K562 (cell line): ENCODE measurements around the gene FGR. TPM values are rescaled to one million over a fixed set of nuclear protein-coding genes. Genes with fewer than 3 reads are reported as not detected.
A peak's percentile ranks its signal among the peaks of the same experiment; 100 is the strongest.

Experiments used
- BRD9 ChIP-seq: fragments of 450-650 bp; IDR thresholded peaks from 2 replicates; pipeline ENCODE4 v1.6.1; 2018; ENCODE audit warnings: low read depth; ENCODE audit not compliant: partially characterized antibody
- CBFA2T3 ChIP-seq: fragments of 450-650 bp; IDR thresholded peaks from 2 replicates; pipeline ENCODE4 v1.6.1; 2017
- HDAC2 ChIP-seq: fragments of 450-650 bp; IDR thresholded peaks from 2 replicates; pipeline ENCODE4 v1.6.1; 2016; ENCODE audit warnings: mild to moderate bottlenecking
- HEY1 ChIP-seq: fragments of 250-450 bp; sonication (Bioruptor Pico); IDR thresholded peaks from 2 replicates; pipeline ENCODE4 v1.5.0; 2020; ENCODE audit warnings: mild to moderate bottlenecking, moderate library complexity, borderline replicate concordance
- KHSRP ChIP-seq: fragments of 450-650 bp; IDR thresholded peaks from 2 replicates; pipeline ENCODE4 v1.6.1; 2017
- NFIC ChIP-seq: fragments of 450-650 bp; IDR thresholded peaks from 2 replicates; pipeline ENCODE4 v1.6.1; 2017; ENCODE audit warnings: mild to moderate bottlenecking, inconsistent platforms
- PTRF ChIP-seq: fragments of 450-650 bp; IDR thresholded peaks from 2 replicates; pipeline ENCODE4 v1.6.1; 2016; ENCODE audit warnings: mild to moderate bottlenecking, missing genetic modification characterization, missing compliant biosample characterization
- RB1 ChIP-seq: fragments of 450-650 bp; IDR thresholded peaks from 2 replicates; pipeline ENCODE4 v1.6.1; 2017; ENCODE audit warnings: low read depth, mild to moderate bottlenecking
- RBFOX2 ChIP-seq: fragments of 200-400 bp; formaldehyde crosslinking; IDR thresholded peaks from 2 replicates; pipeline ENCODE4 v1.6.1; 2017; ENCODE audit warnings: low read depth, mild to moderate bottlenecking, low read length, moderate library complexity
- TEAD1 ChIP-seq, 2 experiments: fragments of 450-650 bp in 1 of 2; sonication (generic) in 1 of 2; formaldehyde crosslinking; IDR thresholded peaks; 2 replicates each; pipeline versions ENCODE4 v1.4.0 to v1.8.0; 2020 to 2022; ENCODE audit warnings: mild to moderate bottlenecking in 2 of 2, missing genetic modification reagents in 1 of 2
- TSC22D4 ChIP-seq: fragments of 450-650 bp; IDR thresholded peaks from 2 replicates; pipeline ENCODE4 v1.6.1; 2016; ENCODE audit warnings: missing genetic modification characterization, missing biosample characterization, control low read depth
- ZNF263 ChIP-seq: sonication (generic); formaldehyde crosslinking; IDR thresholded peaks from 2 replicates; pipeline ENCODE4 v1.8.0; 2022; ENCODE audit warnings: mild to moderate bottlenecking, missing genetic modification reagents, borderline replicate concordance
- polyA plus RNA-seq, 8 experiments: library from polyadenylated mRNA; depleted of rRNA in 4 of 8; stranded (reverse) in 5 of 8; unstranded in 3 of 8; fragments of >200 nt; fragmentation: Nextera tagmentation in 2 of 8; fragmentation: Illumina TruSeq in 1 of 8; extraction: Ambion mirVana in 2 of 8; extraction: Trizol in 1 of 8; gene quantifications; 2 replicates each; pipeline versions ENCODE4 v1.2.1 to v1.2.3, GENCODE V29; 2011 to 2014; ENCODE audit warnings: inconsistent platforms in 1 of 8, missing spikeins in 1 of 8
- total RNA-seq, 7 experiments: library from RNA; depleted of rRNA in 6 of 7; stranded (reverse); fragments of >200 nt in 6 of 7; fragmentation: Illumina TruSeq in 2 of 7; extraction: Trizol in 2 of 7; gene quantifications; 2 replicates each; pipeline versions ENCODE4 v1.2.1 to v1.2.3, GENCODE V29; 2011 to 2021; ENCODE audit warnings: low replicate concordance in 1 of 7
- TF ChIP-seq, protein P1 (sequence below): fragments of 250-450 bp; sonication (Bioruptor Pico); IDR thresholded peaks from 2 replicates; pipeline ENCODE4 v1.5.0; 2021
- TF ChIP-seq, protein P2 (sequence below): fragments of 250-450 bp; sonication (Bioruptor Pico); IDR thresholded peaks from 2 replicates; pipeline ENCODE4 v1.4.0; 2020; ENCODE audit warnings: mild to moderate bottlenecking
- TF ChIP-seq, protein P3 (sequence below): fragments of 450-650 bp; IDR thresholded peaks from 2 replicates; pipeline ENCODE4 v1.6.1; 2018; ENCODE audit not compliant: partially characterized antibody
- TF ChIP-seq, protein P4 (sequence below): fragments of 200-800 bp; sonication (Bioruptor generic); IDR thresholded peaks from 2 replicates; pipeline ENCODE4 v1.6.1; 2016; ENCODE audit warnings: missing genetic modification characterization, missing compliant biosample characterization

Gene FGR
- total and polyA plus RNA-seq, 9 of the 15 experiments (the other 6 are each of a cell fraction or from before 2014, with no cell fraction given), result 0.04 to 0.11 TPM; not detected in 7

DNA sequence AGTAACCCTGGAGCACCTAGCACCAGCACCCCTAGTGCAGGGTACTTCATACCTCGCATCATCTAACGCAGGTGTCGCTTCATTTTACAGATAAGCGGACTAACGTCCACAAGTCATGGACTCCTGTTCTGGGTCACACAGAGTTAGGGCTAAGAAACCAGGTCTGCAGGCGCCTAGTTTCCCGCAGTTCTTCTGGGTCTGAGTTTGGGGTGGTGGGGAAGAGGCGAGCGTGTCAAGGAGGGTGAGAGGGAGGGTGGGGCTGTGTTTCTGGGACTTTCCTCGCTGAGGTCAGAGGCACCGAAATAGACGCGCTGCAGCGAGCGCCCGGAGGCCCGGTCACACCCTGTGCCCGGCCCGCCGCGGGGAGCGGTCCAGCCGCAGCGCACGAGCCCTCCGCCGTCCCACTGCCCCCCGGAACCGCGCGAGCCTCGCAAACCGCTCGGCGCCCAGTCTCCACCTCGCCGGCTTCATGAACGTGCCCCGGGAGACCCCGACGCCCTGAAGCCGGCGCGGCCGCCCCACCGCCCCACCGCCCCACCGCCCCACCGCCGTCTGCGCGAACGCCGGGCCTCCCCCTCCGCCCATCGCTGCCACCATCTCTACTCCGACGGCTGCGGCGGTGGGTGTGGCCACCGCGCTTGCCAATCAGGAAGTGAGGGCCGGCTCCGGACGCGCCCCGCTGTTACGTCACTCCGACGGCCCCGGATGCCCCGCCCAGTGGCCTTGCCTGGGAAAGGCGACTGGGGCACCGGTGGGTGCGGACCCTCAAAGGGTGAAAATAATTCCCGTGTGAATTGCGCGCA lies 24.7 kb upstream of the FGR start (continued):
- TF ChIP-seq PTRF (no peak), CBFA2T3 (no peak), RB1 (0 out of 2 replicates have a peak, but pooled peaks have one; percentile 10), TEAD1 (CRISPR knock-in tag; IDR thresholded peaks at IDR 0.05) (peak in 1 of 2 experiments; percentile 36; a peak in 1 of 4 replicates), TSC22D4 (tag) (no peak), HDAC2 (no peak), NFIC (peak; percentile 68), RBFOX2 (peak; percentile 86), BRD9 (no peak), HEY1 (CRISPR knock-in tag) (no peak), ZNF263 (no peak), KHSRP (0 out of 2 replicates have a peak, but pooled peaks have one; percentile 38)
- TF ChIP-seq, protein P1, sequence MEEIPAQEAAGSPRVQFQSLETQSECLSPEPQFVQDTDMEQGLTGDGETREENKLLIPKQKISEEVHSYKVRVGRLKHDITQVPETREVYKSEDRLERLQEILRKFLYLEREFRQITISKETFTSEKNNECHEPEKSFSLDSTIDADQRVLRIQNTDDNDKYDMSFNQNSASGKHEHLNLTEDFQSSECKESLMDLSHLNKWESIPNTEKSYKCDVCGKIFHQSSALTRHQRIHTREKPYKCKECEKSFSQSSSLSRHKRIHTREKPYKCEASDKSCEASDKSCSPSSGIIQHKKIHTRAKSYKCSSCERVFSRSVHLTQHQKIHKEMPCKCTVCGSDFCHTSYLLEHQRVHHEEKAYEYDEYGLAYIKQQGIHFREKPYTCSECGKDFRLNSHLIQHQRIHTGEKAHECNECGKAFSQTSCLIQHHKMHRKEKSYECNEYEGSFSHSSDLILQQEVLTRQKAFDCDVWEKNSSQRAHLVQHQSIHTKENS, result no peak
- TF ChIP-seq, protein P2, sequence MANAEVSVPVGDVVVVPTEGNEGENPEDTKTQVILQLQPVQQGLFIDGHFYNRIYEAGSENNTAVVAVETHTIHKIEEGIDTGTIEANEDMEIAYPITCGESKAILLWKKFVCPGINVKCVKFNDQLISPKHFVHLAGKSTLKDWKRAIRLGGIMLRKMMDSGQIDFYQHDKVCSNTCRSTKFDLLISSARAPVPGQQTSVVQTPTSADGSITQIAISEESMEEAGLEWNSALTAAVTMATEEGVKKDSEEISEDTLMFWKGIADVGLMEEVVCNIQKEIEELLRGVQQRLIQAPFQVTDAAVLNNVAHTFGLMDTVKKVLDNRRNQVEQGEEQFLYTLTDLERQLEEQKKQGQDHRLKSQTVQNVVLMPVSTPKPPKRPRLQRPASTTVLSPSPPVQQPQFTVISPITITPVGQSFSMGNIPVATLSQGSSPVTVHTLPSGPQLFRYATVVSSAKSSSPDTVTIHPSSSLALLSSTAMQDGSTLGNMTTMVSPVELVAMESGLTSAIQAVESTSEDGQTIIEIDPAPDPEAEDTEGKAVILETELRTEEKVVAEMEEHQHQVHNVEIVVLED (CRISPR knock-in tag), result no peak
- TF ChIP-seq, protein P3, sequence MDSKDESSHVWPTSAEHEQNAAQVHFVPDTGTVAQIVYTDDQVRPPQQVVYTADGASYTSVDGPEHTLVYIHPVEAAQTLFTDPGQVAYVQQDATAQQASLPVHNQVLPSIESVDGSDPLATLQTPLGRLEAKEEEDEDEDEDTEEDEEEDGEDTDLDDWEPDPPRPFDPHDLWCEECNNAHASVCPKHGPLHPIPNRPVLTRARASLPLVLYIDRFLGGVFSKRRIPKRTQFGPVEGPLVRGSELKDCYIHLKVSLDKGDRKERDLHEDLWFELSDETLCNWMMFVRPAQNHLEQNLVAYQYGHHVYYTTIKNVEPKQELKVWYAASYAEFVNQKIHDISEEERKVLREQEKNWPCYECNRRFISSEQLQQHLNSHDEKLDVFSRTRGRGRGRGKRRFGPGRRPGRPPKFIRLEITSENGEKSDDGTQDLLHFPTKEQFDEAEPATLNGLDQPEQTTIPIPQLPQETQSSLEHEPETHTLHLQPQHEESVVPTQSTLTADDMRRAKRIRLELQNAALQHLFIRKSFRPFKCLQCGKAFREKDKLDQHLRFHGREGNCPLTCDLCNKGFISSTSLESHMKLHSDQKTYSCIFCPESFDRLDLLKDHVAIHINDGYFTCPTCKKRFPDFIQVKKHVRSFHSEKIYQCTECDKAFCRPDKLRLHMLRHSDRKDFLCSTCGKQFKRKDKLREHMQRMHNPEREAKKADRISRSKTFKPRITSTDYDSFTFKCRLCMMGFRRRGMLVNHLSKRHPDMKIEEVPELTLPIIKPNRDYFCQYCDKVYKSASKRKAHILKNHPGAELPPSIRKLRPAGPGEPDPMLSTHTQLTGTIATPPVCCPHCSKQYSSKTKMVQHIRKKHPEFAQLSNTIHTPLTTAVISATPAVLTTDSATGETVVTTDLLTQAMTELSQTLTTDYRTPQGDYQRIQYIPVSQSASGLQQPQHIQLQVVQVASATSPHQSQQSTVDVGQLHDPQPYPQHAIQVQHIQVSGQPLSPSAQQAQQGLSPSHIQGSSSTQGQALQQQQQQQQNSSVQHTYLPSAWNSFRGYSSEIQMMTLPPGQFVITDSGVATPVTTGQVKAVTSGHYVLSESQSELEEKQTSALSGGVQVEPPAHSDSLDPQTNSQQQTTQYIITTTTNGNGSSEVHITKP, result no peak
- TF ChIP-seq, protein P4, sequence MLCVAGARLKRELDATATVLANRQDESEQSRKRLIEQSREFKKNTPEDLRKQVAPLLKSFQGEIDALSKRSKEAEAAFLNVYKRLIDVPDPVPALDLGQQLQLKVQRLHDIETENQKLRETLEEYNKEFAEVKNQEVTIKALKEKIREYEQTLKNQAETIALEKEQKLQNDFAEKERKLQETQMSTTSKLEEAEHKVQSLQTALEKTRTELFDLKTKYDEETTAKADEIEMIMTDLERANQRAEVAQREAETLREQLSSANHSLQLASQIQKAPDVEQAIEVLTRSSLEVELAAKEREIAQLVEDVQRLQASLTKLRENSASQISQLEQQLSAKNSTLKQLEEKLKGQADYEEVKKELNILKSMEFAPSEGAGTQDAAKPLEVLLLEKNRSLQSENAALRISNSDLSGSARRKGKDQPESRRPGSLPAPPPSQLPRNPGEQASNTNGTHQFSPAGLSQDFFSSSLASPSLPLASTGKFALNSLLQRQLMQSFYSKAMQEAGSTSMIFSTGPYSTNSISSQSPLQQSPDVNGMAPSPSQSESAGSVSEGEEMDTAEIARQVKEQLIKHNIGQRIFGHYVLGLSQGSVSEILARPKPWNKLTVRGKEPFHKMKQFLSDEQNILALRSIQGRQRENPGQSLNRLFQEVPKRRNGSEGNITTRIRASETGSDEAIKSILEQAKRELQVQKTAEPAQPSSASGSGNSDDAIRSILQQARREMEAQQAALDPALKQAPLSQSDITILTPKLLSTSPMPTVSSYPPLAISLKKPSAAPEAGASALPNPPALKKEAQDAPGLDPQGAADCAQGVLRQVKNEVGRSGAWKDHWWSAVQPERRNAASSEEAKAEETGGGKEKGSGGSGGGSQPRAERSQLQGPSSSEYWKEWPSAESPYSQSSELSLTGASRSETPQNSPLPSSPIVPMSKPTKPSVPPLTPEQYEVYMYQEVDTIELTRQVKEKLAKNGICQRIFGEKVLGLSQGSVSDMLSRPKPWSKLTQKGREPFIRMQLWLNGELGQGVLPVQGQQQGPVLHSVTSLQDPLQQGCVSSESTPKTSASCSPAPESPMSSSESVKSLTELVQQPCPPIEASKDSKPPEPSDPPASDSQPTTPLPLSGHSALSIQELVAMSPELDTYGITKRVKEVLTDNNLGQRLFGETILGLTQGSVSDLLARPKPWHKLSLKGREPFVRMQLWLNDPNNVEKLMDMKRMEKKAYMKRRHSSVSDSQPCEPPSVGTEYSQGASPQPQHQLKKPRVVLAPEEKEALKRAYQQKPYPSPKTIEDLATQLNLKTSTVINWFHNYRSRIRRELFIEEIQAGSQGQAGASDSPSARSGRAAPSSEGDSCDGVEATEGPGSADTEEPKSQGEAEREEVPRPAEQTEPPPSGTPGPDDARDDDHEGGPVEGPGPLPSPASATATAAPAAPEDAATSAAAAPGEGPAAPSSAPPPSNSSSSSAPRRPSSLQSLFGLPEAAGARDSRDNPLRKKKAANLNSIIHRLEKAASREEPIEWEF, result no peak
